Measurements from ENCODE around the gene FHOD3.

The FHOD3 gene

DNA sequence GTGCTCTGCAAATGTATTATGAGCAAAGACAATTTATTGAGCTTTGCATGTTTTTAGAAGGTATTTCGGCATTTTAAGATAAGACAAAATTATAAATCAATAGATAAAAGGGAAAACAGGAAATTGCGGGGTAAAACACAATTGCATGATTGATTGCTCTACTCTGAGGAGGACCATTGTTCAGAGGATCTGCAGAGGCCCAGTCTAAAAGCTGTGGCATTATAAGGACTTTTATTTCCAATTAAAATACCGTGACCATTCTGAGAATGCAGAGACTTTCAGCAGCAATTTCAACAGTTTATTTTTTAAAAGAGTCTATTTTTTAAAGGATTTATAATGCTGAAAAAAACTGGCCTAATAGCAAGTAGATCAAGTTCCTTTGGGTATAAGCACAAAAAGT lies 469.3 kb downstream of the FHOD3 start:
- no peak for DNase-seq

DNA sequence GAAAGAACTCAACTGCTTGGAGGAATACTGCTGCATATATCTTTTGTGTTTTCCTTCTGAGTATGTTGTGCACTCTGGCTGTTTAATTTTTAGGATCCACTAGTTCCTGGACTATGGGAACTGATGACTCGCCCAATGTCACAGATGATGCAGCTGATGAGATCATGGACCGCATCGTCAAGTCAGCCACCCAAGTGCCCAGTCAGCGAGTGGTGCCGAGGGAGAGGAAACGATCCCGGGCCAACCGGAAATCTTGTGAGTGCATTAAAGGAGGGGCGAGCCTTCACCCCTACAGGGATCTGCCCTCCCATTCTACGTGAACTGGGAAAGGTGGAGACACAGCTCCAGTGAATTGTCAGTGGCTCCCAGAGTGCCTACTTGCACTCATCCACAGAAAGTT lies 471.7 kb downstream of the FHOD3 start:
- no peak for DNase-seq

DNA sequence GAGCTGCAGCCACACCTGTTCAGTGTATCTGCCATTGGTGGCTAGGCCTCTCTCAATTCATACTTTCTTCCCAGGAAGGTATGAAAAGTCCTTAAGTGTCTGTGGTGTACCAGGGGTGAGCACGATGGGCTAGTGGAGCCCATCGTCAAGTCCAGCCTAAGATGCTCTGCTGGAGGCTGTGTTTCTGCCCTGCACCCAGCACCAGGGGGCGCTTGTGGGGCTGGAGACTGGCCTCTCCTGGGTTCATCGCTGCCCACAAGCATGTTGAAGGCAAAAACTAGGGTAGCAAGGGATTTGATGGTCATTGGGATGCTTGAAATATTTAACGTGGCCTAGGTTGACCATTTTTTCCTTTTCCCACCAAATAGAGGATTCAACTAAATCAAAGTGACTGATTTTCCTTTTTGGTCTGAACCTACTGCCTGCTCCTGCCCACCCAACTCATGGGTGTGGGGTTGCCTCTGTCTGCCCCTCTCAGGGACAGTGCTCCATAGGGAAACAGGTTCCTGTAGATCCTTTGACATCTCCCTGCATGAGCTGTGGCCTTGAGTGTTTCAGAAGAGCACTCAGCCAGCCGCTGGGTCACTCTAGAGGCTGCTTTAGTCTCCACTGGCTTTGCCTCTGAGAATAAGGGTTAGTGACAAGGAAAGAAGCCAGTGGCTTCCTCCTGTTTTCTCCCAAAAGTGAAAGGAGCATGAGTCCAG lies 472.2 kb downstream of the FHOD3 start:
- DNase-seq: no peak

- no peak for DNase-seq
Observed at GRCh38 chr18:36770315-36770946, 472.9 kb downstream of the FHOD3 start.

- DNase-seq: no peak
Observed at GRCh38 chr18:36771245-36771644, 473.7 kb downstream of the FHOD3 start.

DNA sequence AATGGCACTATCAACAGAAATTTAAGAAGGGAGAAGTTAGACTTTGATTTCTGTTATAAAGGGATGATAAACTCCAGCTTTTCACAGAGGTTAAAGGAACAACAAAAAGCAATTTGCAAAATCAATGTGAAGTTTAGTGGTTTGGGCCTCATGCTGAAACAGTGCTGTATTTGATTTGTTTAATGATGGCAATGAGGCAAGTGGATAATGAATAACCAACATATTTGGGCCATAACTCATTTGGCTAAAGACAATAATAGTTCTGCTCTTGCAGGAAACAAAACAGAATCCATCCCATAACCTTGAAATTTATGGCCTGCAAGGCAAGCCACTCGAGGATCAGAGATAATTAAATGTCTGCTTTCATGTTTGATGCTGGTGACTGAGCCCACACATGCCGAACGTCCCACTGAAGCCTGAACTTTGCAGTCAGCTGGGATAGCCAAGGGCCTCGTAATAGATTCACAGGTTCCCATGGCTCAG lies 474.8 kb downstream of the FHOD3 start:
- DNase-seq: no peak

DNA sequence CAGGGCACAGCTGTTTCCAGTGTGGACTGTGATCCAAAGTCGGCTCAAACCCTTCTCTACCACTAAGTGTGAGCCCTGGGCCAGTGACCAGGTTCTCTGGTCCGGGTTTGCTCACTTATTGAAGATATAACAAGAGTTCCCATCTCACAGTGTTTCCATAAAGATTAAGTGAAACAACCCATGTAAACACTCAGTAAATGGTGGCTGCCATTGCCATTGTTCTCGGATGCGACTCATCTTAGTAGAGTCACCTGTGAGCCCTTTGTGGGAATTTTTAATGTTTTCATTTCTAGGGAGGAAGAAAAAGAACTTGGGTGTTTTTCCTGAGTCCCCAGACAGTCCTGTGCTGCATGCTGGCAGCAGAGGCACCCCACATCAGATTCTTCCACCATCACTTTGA lies 477.9 kb downstream of the FHOD3 start:
- no peak for DNase-seq

DNA sequence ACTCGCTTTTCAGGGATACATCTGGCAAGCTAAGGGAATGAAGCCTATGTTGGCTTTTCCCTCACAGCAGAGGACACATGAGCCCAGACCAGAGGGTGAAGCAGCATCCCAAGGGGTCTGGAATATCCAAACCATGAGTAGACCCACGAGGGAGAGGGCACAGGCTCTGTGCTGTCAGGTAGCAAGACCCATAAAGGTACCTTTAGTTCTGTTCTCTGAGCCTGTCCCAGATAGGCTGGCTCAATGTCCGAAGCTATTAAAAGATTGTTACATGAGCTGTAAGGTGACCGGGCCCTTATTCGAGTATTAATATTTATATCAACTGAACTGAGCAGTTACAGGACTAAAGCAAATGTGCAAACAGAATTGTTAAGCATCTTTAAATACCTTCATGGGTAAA lies 479.1 kb downstream of the FHOD3 start:
- DNase-seq: no peak

DNA sequence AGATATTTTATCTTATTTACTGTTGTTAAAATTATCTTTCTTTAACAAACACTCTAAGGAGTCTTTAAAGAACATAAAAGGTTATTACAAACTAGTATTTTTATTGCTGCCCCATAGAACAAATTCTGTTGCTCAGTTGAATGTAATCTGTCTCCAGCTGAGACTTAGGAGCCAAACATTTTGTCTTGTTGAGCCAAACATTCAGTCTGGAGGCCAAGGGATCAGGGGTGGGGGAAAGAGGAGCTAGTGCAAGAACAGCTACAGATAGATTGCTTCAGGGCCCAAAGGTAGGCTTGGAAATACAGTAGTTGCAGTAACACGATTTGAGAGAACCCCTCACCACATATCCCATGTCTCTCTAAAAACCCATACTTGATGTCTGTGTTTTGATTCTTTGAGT lies 480.1 kb downstream of the FHOD3 start:
- DNase-seq: no peak

DNA sequence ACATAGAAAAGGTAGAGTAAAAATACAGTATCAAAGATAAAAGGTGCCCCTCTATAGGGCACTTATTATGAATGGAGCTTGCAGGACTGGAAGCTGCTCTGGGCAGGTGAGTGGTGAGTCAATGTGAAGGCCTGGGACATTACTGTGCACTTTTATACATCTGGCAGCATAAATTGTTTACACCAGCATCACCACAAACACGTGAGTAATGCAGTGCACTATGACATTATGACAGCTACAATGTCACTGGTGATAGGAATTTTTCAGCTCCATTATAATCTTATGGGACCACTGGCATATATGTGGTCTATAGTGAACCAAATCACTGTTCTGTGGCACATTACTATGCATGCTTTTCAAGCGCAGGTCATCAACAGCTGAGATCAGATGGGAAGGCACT lies 483.2 kb downstream of the FHOD3 start:
- DNase-seq: no peak

DNA sequence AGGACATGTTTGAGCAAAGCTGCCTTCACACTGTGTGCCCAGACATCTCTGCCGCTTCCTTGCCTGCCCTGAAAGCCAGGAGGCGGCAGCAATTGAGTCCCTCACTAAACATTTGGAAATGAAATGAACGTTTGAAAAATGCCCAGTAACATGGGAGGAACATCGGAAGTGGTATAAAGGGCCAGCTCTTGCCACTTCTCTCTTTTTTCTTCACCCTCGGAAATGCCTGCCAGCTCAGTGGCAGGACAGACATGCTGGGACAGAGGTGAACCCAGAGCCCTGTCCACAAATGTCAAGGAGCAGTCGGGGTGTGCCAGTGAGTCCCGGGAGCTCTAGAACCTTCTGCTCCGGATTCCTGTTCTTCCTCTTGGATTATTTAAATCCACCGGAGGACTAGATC lies 485.2 kb downstream of the FHOD3 start:
- no peak for DNase-seq

- DNase-seq: no peak
Observed at GRCh38 chr18:36783792-36784191, 486.3 kb downstream of the FHOD3 start.

- no peak for DNase-seq
Observed at GRCh38 chr18:36786686-36787085, 489.2 kb downstream of the FHOD3 start.

DNA sequence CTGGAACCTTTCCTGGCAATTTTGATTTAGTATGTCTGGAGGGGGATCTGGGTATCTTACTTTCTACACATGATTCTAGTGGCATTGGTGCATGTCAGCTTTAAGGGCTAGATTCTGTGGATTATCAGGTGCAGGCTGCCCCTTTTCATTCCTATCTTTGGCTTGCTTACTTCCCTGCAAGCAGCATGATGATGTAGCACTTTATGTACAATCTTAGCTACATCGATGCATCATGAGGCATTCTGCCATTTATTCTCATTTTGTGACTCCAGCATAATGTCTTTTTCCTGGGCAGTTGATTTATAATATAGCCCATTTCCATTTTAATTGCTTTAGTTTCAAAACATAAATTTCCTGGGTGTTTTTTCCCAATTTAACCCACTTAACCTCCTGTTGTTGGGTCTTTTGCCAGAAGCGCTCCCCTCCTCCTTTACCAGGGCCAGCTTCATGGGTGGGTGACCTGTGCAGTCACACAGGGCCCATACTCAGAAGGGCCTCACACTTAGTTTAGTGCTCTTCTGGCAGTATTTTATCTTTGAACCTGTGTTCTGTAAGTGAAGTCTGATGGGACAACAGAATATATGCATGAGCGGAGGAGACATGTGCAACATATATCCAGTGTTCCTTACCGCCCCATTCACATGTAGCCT lies 495.2 kb downstream of the FHOD3 start:
- no peak for DNase-seq

- no peak for DNase-seq
Observed at GRCh38 chr18:36798738-36799473, 501.4 kb downstream of the FHOD3 start.

- DNase-seq: no peak
Observed at GRCh38 chr18:36805105-36805504, 507.6 kb downstream of the FHOD3 start.

- no peak for DNase-seq
Observed at GRCh38 chr18:36808681-36809080, 511.2 kb downstream of the FHOD3 start.

DNA sequence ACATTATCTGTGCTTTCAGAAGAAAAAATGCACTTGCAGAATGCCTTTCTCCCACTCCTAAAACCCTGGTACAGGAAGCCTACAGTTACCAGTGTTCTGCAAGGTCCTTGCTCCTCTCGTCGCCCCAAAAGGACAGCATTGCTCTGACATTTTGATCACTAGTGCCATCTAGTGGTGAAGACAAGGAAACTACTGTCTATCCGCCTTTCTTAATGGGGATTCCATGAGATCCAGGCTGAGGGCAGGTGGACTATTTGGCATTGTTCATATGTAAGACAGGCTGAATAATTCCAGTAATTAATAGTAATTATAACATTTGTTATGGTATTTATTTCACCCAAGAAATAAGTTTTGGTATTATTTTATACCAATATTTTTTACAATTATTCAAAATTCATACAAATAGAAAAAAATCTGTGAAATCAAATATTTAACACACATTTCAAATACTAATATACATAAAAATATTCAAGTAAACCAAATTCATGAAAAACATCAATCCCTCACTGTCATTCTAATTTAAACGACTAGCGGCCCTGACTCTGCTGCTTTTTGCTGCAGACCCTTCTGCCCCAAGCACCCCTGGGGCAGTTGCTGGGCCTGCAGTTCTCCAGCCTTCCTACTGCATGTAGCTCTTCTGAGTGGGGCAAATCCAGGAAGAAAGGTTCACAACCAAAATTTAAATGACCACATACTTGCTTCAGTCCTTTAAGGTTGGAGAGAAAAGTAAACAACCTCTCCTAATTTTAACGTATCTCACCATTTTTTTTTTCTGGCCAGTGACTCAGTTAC lies 512.3 kb downstream of the FHOD3 start:
- DNase-seq: no peak

DNA sequence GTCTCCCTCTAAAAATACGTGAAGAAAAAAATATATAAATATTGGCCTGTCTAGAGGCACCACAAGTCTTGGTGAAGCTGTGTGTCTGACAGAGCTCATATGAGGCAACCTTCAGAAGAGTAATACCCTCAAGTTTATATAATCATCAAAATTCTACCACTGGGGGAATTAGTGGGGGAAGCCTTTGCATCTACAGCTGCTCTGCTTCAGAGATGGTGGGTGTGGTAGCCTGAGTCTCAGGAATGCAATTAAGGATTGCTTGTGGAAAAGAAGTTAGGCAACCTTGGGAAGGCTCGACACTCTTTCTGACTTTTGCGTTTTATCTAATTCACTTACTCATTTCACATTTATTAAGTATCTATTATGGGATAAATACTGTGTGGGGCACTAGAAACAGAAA lies 513.9 kb downstream of the FHOD3 start:
- DNase-seq: no peak

GRCh38 chr18:36811955-36812354 lies 514.4 kb downstream of the FHOD3 start:
- no peak for DNase-seq

DNA sequence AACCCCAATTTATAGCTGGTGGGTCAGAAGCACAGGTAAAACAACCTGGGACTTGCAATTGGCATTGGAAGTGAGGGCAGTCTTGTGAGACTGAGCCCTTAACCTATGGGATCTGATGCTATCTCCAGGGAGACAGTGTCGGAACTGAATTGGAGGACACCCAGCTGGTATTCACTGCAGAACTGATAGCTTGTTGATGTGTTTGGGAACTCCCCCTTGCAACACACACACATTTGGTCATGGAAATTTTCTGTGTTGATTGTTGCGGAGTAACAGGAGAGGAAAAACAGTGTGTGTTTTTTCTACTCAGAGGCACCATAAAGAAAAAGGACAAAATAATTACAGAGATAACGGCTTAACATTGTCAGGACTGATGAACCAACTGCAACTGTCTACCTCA lies 515.2 kb downstream of the FHOD3 start:
- no peak for DNase-seq

DNA sequence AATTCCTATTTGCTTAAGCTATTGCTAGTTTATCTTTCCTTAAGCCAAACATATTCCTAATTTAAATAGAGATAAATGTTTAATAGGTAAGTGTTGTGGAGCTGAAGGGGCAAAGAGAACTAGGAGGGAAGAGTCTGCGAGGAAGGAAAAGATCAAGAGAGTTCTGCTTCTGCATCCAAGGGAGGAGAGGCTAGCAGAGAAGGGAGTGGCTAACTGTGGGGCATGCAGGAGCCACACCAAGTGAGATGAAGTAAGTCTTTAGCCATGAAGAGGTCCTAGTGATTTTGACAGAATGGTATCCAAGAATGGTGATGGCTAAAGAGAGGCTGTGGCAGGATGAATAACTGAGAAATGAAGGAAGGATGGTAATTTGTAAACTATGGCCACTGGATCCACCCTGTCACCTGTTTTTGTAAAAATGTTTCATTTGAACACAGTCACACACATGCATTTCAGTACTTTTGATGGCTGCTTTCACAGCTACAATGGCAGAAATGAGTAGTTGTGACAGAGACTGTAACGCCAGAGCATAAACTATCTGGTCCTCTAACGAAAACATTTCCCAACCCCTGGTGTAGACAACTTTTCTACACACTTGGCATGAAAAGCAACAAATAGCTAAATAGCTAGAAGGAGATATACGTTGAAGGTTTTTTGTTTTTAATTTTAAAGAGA lies 515.7 kb downstream of the FHOD3 start:
- no peak for DNase-seq
